BE2C (cell line): Measurements from ENCODE around the gene MEF2D.

Source experiments
- DNase-seq: peaks from one replicate; pipeline ENCODE4 v3.0.0-alpha.2; 2020
- H3K27me3 ChIP-seq: fragments of 250-450 bp; sonication (Bioruptor Pico); 2 replicates; pipeline ENCODE4 v1.5.1; 2020; ENCODE audit warnings: mild to moderate bottlenecking
- H3K36me3 ChIP-seq: fragments of 250-450 bp; sonication (Bioruptor Pico); 2 replicates; pipeline ENCODE4 v1.5.1; 2020; ENCODE audit warnings: mild to moderate bottlenecking
- H3K4me1 ChIP-seq: fragments of 250-450 bp; sonication (Bioruptor Pico); 2 replicates; pipeline ENCODE4 v1.5.1; 2020
- H3K4me3 ChIP-seq: 2 replicates; pipeline ENCODE4 v1.5.1; 2011; ENCODE audit warnings: low read depth, low read length
- H3K9me3 ChIP-seq: fragments of 250-450 bp; sonication (Bioruptor Pico); 2 replicates; pipeline ENCODE4 v1.5.1; 2020
- TF ChIP-seq, protein P1 (sequence below): IDR thresholded peaks from 2 replicates; pipeline ENCODE4 v1.5.1; 2012; ENCODE audit warnings: mild to moderate bottlenecking, low read depth, low read length

The MEF2D gene

DNA sequence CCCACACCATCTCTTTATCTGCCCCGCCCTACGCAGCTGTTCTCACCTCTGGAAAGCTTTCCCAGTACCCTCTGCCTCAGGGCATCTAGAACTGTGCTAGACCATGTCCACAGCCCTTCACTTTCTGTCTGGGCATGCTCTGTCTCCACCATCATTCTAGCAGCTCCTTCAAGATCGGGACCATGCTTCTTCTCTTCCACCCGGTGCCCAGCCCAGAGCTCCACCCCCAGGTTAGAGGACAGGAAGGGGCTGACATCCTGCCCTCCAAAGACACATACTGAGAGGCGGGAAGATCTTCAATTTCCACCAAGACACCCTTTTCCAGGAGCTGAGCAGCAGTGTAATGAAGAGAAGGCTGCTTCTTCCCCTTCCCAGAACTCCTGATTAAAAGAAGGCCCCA lies 27.7 kb upstream of the MEF2D start:
- Histone ChIP-seq H3K4me1 (peaks cover 6% of the 10 kb centered on the region), H3K36me3 (peaks cover 16% of the 10 kb centered on the region)
- TF ChIP-seq, protein P1, sequence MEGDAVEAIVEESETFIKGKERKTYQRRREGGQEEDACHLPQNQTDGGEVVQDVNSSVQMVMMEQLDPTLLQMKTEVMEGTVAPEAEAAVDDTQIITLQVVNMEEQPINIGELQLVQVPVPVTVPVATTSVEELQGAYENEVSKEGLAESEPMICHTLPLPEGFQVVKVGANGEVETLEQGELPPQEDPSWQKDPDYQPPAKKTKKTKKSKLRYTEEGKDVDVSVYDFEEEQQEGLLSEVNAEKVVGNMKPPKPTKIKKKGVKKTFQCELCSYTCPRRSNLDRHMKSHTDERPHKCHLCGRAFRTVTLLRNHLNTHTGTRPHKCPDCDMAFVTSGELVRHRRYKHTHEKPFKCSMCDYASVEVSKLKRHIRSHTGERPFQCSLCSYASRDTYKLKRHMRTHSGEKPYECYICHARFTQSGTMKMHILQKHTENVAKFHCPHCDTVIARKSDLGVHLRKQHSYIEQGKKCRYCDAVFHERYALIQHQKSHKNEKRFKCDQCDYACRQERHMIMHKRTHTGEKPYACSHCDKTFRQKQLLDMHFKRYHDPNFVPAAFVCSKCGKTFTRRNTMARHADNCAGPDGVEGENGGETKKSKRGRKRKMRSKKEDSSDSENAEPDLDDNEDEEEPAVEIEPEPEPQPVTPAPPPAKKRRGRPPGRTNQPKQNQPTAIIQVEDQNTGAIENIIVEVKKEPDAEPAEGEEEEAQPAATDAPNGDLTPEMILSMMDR = no peak

DNA sequence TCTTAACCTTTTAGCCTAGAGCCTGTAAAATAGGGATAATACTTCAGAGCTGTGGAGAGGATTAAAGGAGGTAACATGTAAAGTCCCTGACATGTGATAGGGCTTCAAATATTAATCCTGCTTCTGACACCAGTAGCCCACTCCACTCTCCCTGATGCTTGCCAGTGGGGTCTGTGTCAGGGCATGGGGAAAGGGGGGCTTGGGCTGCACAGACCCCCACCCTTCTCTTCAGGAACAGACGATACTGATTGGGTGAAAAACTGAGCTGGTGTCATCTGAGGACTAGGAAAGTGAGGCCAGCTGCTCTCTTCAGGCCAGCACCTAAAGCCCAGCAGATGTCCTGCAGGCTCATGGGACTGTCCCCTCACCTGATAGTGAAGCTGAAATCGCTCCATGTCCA lies 27.0 kb upstream of the MEF2D start:
- TF ChIP-seq, protein P1 = no peak
- Histone ChIP-seq H3K4me1 (peaks cover 6% of the 10 kb centered on the region), H3K36me3 (peaks cover 16% of the 10 kb centered on the region), H3K27me3 (no peaks in the 10 kb centered on the region), H3K9me3 (no peaks in the 10 kb centered on the region), H3K4me3 (no peak overlapping the region)
- DNase-seq = no peak

More for the DNA sequence above, 27.7 kb upstream of the MEF2D start:
- Histone ChIP-seq H3K27me3 (no peaks in the 10 kb centered on the region), H3K9me3 (no peaks in the 10 kb centered on the region), H3K4me3 (no peak overlapping the region)
- no peak for DNase-seq

DNA sequence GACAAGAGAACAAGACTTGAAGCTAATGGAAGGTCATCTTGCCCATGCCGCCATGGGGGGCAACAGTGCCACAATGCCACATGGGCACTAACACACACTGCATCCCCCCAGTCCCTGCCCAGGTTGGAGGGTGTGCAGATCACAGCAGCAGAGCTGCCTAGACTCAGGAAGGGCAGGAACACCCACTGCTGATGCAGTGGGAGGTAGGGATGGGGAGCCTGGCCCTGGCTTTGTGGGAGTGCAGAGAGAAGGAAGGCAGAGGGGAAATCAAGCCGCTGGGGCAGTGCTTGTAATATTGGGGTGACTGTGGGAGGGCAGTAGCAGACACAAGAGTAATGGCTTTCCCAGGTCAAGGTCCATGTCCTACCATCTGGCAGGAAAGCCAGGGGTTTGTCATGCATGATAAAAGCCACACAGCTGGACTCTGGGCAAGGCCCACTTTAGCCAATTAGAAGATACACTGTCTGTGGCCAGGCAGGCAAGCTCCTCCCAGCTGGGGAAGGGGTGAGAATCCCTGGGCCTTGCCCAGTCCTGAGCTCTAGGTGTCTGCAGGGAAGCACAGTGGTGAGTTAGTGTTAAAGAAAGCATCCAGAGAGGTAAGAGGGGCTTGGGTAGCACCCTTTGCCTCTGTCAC lies 25.4 kb upstream of the MEF2D start:
- TF ChIP-seq, protein P1 = no peak
- no peak overlapping the region for H3K4me3 ChIP-seq
- no peak for DNase-seq
- no peaks in the 10 kb centered on the region for H3K9me3 ChIP-seq
- no peaks in the 10 kb centered on the region for H3K27me3 ChIP-seq
- H3K4me1 ChIP-seq = peaks cover 6% of the 10 kb centered on the region
- H3K36me3 ChIP-seq = peaks cover 16% of the 10 kb centered on the region

DNA sequence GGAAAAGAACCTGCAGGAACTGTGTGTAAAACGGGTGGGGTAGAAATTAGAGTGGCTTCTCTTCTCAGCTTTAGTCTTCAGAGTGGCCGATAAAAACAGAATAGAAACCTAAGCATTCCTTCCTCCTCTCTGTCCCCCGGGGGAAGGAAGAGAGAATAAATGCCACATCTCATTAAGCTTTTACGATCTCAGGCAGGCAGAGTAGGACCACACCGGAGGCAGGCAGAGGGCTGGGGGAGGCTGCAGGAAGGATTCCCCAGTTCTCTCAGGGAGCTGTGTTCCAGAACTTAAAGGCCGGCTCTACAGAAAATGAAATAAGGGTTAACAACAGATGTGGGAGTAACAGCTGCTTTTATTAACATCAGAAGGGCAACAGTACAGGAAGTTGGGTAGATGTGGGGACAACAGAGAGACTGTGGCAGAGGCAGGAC lies 24.5 kb upstream of the MEF2D start:
- H3K4me1 ChIP-seq = peaks cover 6% of the 10 kb centered on the region
- H3K4me3 ChIP-seq = no peak overlapping the region
- peaks cover 13% of the 10 kb centered on the region for H3K36me3 ChIP-seq
- TF ChIP-seq, protein P1 = no peak
- no peak for DNase-seq
- H3K27me3 ChIP-seq = no peaks in the 10 kb centered on the region
- no peaks in the 10 kb centered on the region for H3K9me3 ChIP-seq

DNA sequence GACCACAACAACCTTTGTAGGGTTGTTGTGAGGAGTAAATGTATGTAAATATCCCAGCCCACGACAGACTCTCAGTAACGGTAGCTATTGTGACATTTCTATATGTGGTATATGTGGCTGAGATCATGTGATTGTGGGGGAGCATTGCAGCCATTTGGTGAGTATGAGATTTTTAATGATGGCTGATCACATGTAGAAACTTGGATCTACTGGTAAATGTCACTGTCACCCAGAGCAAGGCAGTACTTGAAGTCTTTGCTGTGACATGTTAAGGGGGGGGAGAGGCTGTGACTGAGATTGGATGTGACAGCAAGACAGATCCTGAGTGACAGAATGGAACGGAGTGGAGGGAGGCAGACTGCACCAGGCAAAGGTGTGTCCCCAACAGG lies 23.9 kb upstream of the MEF2D start:
- H3K4me1 ChIP-seq = peaks cover 6% of the 10 kb centered on the region
- no peak for DNase-seq
- peaks cover 13% of the 10 kb centered on the region for H3K36me3 ChIP-seq
- no peak overlapping the region for H3K4me3 ChIP-seq
- H3K27me3 ChIP-seq = no peaks in the 10 kb centered on the region
- TF ChIP-seq, protein P1 = no peak
- no peaks in the 10 kb centered on the region for H3K9me3 ChIP-seq

DNA sequence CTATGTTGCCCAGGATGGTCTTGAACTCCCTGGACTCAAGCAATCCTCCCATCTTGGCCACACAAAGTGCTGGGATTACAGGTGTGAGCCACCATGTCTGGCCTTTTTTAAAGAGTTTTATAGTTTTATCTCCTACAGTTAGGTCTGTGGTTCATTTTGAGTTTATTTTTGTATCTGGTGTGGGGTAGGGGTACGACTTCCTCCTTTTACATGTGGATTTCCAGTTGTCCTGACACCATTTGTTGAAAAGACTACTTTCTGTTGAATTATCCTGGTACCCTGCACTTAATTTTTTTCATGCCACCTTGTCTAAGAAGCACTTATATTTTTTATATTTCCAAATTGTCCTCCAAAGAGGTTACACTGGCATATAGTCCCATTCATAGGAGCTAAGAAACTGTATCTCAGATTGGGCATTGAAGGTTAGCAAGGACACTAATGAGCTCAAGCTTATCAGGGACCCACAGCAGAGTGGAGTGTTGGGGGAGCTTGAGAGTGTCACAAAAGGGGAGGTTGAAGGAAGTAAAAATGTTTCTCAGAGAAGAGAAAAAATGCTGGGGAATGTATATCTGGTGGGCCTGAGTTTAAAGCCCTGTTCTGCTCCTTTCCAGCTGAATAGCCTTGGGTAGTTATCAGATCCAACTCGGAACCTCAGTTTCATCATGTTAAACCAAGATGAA lies 23.4 kb upstream of the MEF2D start:
- H3K27me3 ChIP-seq = no peaks in the 10 kb centered on the region
- TF ChIP-seq, protein P1 = no peak
- peaks cover 12% of the 10 kb centered on the region for H3K36me3 ChIP-seq
- no peak overlapping the region for H3K4me3 ChIP-seq
- no peaks in the 10 kb centered on the region for H3K9me3 ChIP-seq
- H3K4me1 ChIP-seq = peaks cover 6% of the 10 kb centered on the region
- no peak for DNase-seq
